Activated CD8-positive, alpha-beta memory T cell treated with anti-CD3 and anti-CD28 coated beads, Interleukin-2, amount 50 U/mL, for 1 hour (primary cell): Measurements from ENCODE around the gene STK32B.

Experiments used
- DNase-seq: peaks from one replicate; pipeline ENCODE4 v3.0.0-alpha.2; 2020; ENCODE audit errors: extremely low read depth

The STK32B gene

GRCh38 chr4:5365071-5366008, 314.1 kb downstream of the STK32B start:
- no peak for DNase-seq

- no peak for DNase-seq
These were observed 314.7 kb downstream of the STK32B start for GRCh38 chr4:5366009-5366386.

- DNase-seq: no peak
These were observed 315.1 kb downstream of the STK32B start for GRCh38 chr4:5366421-5366820.

- no peak for DNase-seq
These were observed 317.1 kb downstream of the STK32B start for GRCh38 chr4:5368426-5368825.

- no peak for DNase-seq
These were observed 319.0 kb downstream of the STK32B start for GRCh38 chr4:5370286-5370685.

- DNase-seq: no peak
These were observed 320.3 kb downstream of the STK32B start for GRCh38 chr4:5371415-5372190.

GRCh38 chr4:5372198-5372597, 320.9 kb downstream of the STK32B start:
- DNase-seq: no peak

- DNase-seq: no peak
These were observed 322.0 kb downstream of the STK32B start for GRCh38 chr4:5373327-5373726.

- no peak for DNase-seq
These were observed 323.3 kb downstream of the STK32B start for GRCh38 chr4:5374592-5374991.

GRCh38 chr4:5374994-5375393, 323.7 kb downstream of the STK32B start:
- DNase-seq: no peak

GRCh38 chr4:5376015-5376414, 324.7 kb downstream of the STK32B start:
- DNase-seq: no peak

GRCh38 chr4:5378002-5378401, 326.7 kb downstream of the STK32B start:
- DNase-seq: no peak

GRCh38 chr4:5379895-5380294, 328.6 kb downstream of the STK32B start:
- DNase-seq: no peak

GRCh38 chr4:5381961-5382441, 330.7 kb downstream of the STK32B start:
- DNase-seq: no peak

- no peak for DNase-seq
These were observed 332.1 kb downstream of the STK32B start for GRCh38 chr4:5383191-5383980.

GRCh38 chr4:5385741-5386311, 334.5 kb downstream of the STK32B start:
- no peak for DNase-seq

- DNase-seq: no peak
These were observed 335.6 kb downstream of the STK32B start for GRCh38 chr4:5386921-5387320.

- DNase-seq: no peak
These were observed 336.2 kb downstream of the STK32B start for GRCh38 chr4:5387457-5387856.

GRCh38 chr4:5389756-5390310, 338.6 kb downstream of the STK32B start:
- no peak for DNase-seq

- no peak for DNase-seq
These were observed 340.2 kb downstream of the STK32B start for GRCh38 chr4:5391492-5391891.

GRCh38 chr4:5393911-5394513, 342.7 kb downstream of the STK32B start:
- no peak for DNase-seq
